Stimulated activated CD8-positive, alpha-beta memory T cell treated with anti-CD3 and anti-CD28 coated beads, Interleukin-7, amount 100 ng/mL, for 1 hour (primary cell): ENCODE data around the gene PIGK.

Experiments used
- DNase-seq, 2 donors: peaks; one replicate each; pipeline ENCODE4 v3.0.0-alpha.2; 2020; ENCODE audit warnings: low read depth in 2 of 2

The PIGK gene

DNA sequence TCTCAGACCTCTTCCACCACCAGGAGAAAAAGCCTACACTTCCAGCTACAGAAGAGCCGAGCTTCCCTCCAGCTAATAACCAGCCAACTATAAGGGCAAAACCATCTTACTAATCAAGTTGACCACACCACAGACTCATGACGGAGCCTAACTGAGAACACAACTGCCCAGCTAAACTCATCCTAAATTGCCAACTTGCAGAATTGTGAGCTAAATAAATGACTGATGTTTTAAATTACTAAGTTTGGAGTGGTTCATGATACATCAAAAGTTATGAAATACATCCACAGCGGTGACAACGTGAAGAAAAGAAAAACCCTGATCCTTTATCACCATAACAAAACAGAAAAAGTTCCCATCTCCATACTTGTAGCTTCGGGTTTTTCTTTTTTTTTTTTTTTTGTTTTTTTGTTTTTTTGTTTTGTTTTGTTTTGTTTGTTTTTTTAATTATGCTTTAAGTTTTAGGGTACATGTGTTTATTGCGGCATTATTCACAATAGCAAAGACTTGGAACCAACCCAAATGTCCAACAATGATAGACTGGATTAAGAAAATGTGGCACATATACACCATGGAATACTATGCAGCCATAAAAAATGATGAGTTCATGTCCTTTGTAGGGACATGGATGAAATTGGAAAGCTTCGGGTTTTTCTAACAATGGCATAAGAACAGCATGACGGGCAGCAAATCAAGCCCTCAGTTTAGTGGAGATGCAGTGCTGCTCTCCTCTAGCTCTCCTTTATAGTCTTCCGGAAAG lies 122.6 kb downstream of the PIGK start:
- DNase-seq = no peak

DNA sequence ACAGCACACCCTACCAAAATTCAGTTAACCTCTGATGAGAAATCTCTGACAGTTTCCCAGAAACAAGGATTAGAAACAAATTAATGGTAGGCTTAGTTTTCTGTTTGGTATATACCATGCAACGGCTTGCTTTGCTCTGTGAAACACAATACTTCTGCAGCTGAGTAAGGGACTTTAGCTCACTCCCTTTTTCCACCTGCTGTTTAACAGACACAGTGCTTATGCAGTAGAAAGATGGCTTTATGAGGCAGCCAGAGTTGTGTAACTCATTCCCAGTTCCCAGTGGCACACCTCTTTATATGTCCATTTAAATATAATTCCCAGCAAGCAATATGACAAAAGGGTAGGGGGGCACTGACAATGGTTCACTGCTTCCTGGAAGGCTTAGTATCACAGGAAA lies 124.0 kb downstream of the PIGK start:
- no peak for DNase-seq

DNA sequence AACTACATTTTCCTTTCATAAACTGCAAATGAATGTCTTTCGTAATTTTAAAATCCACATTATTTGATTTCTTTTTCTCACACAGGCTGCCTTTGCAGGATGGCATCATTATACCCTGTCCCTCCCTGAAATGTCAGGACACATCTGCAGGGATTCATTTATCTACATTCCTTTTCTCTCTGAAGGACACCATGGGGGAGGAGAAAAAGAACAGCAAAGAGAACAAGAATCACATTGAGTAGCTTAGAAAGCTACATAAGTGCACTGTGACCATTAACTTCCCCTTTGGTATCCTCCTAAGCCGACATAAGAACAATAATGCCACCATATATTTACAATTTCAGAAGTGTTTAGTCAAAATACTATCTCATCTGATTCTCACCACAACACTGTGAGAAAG lies 129.5 kb downstream of the PIGK start:
- no peak for DNase-seq

DNA sequence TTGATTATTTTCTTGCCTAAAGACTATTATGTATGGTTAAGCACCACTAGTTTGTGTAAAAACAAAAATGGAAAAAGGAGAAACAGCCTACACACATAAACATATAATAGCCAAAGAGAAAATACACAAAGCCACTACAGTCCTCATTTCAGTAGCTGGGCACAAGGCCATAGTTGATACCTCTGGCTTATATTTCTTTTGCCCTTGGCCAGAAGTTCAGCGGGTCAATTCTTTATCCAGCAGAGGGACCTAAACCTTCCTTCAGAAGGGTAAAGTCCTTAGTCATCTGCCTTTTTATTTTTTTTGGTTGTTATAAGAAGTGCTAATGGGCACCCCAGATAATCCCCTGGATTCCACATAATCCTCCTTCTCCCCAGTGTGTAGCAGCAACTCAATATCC lies 134.1 kb downstream of the PIGK start:
- no peak for DNase-seq

DNA sequence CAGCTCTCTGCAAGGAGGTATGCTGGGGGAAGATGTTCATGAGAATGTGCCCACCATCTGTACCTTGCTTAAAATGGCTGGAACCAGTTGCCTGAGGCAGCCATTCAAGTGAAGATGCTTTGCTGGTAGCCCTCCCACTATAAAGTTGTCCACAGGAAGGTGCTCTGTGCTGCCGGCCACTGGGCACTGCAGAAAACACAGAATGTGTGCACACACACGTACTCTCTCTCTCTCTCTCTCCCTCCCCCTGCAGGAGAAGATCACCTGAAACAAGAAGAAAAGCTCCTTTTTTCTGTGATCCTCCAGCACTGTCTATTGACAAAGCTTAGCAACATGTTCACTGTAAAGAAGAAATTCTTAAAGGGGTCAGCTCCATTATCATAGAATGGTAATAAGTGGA lies 134.8 kb downstream of the PIGK start:
- DNase-seq = no peak

DNA sequence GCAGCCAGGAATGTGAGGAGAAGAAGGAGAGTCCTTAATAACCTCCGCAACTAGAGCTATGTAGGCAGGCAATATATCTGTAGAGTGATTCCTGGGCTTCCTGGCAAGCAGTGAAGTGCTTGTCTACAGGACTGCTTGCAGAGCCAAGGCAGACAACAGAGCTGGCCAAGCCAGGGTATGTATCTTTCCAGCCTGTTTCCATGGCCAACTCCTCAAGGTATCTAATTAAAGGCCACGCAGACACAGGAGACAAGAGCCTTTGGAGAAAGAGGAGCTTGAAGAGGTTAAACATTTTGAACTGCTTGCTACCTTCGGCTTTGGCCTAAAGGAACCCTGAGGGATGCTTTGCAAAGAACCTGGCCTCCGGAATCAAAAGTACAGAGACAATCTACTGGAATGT lies 137.4 kb downstream of the PIGK start:
- no peak for DNase-seq

DNA sequence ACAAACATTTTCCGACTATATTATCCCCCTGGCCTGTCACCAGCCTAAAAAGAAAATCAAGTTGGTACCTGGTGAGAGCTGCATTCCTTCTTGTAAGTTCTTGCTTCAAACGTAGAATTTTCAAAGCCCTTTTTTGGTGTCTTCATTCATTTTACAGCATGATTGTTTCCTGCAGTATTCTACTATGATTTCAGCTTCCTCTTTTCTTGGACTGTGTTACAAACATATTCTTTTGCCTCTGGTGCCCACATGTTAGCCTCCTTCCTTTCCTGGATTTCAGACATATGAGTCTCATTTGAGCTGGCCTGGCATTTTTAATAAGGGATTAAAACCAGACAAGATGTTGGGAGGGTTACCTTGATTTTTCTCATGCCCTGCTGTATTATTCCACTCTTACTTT lies 142.5 kb downstream of the PIGK start:
- no peak for DNase-seq

DNA sequence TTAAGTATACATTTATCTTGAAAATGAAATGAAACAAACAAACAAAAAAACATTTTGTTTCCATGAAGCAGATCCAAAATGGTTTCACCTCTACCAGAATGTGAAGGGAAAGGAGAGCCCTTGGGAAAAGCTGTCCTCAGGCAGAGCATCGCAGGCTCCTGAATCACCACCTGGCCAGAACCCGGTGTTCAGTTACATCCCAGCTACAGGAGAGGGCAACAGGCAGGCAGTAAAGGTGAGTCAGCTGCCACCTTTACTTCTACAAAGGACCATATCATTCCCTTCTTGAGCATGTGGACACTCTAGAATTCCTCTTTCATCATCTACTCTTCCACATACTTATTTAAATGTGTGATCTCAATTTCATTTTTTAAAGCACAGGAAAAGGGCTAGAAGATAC lies 151.2 kb downstream of the PIGK start:
- DNase-seq = no peak

DNA sequence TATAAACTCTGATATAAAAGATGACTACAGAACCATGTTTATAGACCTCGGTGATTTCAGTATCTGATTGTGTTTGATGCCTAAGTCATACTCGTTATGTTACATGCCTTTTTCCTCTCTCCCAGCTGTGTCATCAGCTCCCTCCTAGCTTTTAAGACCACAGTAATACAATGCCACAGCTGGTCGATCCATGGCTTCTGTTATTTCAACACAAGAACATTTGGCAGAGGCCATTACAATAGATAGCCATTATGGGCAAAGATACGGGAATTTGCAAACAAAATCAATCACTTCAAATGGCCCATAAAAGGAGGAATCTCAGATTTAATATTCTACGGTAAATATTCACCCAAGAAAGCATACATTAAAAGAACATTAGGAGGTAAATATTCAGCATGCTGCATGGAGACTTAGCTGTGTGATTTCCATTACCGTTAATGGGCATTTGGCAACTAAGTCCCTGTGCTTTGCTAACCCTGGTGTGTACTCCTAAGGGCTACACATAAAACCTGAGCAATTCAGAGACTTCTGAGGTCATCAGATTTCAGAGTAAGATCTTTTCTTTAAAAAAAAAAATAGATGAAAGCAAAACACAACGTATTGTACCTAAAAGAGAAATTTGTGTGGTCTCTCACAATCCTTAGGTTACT lies 153.4 kb downstream of the PIGK start:
- no peak for DNase-seq

DNA sequence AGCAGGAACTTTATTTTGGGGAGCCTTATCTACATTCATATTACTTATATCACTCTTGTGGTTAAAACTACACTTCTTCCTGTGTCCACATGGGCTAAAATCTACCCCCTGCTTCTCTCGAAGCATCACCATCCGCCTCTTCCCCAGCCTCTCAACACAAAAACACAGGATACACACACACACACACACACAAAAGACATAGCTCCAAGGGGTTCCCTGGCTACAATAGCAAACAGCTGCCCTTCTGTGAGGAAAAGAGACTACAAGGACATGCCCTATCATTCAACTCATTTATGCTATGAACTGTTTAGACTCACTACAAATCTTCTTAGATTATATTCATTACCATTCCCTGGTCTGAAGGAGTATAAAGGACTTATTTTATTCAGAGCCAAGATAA lies 155.0 kb downstream of the PIGK start:
- no peak for DNase-seq

DNA sequence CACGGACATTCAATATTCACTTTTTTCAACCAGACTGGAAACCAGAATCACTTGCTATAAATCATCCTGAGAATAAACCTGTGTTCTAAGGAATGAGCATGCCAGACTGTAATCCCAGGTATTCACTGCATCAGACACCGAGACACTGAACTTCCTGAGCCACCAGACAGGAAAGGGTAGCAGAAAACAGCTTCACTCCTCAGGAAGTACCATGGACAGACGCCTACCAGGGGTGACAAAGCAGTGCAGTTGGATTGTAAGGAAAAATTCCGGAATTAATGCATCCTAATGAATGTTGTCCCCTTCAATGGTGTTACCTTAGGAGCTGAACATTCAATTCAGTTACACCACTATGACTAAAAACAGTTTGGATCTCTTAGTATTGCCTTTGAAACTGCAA lies 156.1 kb downstream of the PIGK start:
- DNase-seq = no peak

DNA sequence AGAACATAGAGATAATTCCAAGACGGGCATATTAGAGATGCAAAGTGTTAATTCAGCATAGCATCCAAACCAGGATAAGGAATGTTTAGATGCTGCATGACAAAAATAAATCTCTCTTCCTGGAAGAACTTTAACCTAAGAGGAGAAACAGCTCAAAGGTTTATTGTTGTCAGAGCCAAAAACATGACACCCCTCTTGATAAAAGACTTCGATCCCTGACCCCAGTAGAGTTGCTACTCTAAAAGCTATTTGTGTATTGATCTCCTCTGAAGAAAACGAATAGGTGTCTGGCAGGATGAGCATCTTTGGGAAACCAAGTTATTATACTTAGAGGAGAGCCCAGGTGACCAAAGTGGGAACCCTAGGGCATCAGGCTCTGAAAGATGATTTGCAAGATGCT lies 158.1 kb downstream of the PIGK start:
- no peak for DNase-seq

DNA sequence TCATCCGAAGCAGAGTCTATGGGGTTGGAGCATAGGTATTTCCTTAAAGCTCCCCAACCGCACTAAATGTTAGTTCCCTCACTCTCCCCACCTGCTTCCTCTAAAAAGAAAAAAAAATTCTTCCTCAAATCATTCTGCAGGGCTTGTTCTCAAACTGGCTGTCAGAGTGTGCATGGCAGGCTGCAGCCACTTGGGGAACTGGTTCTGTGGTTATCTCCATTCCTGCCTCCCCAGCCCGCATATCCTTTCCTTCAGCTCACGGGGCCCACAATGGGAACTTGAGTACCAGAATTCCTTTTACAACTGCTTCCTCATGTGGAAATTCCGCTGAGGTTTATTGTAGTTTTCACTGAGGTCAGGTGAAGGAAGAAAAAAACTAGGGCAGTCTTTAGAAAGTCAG lies 159.2 kb downstream of the PIGK start:
- DNase-seq = no peak

DNA sequence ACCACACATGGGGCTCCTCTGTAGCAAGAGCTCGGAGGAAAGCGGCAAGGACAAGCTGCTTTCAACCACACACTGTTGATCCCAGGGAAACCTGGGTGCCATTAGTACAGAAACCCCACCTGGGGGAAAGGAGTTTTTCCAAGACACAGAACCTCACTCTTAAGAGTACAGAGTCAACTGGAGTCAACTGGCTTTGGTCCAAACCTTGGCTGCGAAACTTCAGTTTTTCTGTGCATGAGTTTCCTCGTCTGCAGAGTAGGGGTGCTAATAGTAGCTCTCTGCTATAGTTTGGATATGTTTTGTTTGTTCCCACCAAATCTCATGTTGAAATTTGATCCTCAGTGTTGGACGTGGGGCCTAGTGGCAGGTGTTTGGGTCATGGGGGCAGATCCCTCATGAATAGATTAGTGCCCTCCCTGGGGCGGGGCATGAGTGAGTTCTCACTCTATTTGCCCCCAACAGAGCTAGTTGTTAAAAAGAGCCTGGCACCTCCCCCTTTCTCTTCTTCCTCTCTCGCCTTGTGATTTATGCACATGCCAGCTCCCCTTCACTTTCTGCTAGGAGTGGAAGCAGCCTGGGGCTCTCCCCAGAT lies 161.1 kb downstream of the PIGK start:
- no peak for DNase-seq

DNA sequence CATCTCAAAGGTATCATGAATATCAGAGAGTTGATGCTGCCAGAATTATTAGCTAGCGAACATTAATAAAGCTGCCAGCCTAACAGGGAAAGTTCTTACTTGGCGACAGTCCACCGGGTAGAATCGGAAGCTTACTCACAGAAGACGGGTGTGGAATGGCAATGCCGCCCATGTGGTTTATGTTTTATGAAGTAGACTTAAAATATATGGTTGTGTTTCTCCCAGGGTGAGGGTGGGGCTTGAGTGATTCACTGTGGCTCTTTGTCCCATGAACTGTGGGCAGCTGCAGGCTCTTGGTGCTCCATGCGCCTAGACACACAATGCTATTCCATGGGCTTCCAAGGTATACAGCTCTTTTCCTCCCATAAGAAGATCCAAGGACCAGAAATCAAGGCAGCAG lies 162.7 kb downstream of the PIGK start:
- no peak for DNase-seq

DNA sequence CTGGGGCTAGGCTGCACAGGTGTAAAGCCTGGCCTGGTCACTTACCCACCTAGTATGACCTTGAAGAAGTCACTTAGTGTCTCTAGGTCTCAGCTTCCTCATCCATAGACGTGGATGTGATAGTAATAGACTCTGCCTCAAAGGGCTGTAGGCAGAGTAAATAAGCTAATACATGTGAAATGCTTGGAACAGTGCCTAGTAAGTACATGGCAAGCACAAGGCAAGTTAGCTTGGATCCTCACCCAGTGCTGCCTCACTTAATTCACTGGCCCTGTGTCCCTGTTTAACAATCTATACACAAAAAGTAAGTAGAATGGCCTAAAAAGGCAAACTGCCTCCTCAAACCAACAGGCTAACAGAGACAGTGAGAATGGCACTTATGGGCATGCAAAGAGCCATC lies 167.8 kb downstream of the PIGK start:
- DNase-seq = no peak

DNA sequence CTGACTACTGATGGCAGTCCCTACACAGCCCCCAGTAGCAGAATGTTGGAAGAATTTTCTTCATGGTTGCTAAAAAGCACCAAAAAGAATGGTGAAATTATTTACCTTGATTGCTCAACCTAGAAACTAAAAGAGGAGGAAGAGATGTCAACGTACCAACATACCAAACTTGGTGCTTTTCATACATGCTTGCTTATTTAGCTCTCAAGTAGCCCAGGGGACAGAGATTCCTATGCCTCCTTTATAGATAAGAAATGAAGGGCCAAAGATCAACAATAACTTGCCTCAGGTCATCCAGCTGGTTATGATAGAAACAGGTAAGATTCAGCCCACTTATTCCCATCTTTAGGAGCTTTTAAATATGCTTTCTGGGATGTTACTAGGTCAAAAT lies 170.6 kb downstream of the PIGK start:
- DNase-seq = no peak

DNA sequence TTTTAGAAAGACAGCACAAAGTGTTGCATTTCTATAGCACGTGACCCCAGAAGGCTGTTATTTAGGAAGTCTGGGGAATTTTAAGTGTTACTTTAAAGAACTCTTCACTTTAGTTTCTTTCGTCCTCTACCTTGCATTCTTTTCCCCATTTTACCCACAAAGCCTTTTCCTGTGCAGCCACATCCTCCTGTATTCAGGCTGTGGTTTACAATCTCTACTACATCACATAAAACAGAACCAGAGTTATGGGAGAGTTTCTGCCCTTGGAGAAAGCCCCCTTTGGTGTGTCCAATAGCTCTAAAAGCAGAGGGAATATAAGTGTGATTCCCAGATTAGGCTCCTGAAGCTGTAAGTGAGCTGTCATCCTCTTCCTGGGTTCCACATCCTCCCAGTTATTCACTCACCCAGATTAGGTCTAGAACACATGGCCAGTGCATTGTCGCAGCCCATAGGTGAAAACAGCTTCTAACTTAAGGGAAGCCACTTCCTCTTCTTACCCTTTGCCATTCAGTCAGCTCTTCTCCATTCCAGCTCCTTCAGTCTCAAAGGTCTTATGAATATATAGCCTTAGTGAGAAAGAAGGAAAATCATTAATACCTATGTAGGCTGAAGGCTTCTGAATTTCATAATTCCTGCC lies 171.1 kb downstream of the PIGK start:
- DNase-seq = no peak

DNA sequence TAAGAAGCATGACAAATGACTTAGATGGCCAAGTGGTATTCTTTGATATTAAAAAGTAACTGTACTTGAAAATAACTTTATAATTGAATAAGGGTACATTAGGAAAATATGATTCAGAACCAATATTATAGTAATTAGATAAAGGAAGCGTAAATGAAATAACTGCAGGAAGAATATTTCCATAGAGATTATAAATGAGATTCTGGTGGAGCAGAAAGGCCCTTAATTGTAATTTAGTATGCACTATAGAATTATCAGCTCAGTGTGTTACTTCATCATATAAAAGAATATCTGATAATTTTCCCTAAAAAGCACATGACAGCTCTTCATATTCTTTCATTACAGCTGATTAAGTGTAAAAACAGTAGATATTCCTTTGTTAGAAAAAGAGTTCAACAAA lies 171.7 kb downstream of the PIGK start:
- DNase-seq = no peak

DNA sequence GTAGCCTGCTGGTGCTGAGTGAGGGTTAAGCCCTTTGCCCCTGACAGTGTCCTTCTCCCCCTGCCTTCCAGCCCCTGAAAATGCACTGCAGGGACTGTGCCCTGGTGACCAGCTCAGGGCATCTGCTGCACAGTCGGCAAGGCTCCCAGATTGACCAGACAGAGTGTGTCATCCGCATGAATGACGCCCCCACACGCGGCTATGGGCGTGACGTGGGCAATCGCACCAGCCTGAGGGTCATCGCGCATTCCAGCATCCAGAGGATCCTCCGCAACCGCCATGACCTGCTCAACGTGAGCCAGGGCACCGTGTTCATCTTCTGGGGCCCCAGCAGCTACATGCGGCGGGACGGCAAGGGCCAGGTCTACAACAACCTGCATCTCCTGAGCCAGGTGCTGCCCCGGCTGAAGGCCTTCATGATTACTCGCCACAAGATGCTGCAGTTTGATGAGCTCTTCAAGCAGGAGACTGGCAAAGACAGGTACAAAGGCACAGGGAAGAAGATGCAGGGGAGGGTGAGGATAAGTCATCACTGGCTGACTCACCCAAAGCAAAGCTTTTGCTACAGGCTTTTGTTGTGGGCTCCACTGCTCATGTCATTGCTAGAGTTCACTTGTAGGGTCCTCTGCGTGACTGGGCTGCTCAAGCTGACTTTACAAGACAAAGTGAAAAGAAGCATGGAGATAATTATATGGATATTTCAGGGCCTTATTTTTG lies 174.9 kb downstream of the PIGK start:
- DNase-seq = no peak

DNA sequence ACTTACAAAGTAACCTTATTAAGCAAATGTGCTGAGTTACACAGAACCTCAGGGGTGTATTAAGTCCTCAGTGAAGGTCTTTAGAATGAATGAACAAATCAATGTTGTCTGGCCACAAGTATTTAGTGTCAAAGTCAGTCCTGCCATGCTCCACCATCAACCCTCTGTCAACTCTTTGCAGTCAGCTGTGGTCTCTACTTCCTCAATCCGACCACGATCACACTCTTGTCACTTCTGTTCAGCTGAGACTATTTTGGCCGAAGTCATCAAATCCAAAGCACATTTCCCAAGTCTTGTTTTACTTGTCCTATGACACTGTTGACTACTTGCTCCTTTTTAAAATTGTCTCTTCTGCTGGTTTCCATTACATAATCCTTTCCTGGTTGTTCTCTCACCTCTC lies 178.4 kb downstream of the PIGK start:
- no peak for DNase-seq

DNA sequence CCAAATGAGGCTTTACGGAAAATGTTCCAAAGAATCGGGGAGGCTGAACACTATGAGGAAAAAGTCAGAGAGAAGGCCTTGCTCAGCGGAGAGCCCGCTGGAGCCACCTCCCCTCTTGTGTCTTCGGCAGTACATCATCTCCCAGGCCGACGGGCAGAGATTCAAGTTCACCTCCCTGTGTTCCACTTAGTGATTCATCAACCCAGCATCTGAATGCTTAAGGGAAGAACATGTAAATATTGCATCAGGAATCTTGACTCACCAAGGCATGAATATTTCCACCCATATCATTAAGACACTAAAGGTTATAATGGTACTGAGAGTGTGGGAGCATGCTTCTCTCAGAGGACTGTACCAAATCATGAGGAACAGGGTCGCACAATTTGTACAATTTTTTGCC lies 179.5 kb downstream of the PIGK start:
- DNase-seq = no peak
